ENCODE results near the gene NDUFS3.
A peak's percentile ranks its signal among the peaks of the same experiment; 100 is the strongest.

NDUFS3 gene

DNA sequence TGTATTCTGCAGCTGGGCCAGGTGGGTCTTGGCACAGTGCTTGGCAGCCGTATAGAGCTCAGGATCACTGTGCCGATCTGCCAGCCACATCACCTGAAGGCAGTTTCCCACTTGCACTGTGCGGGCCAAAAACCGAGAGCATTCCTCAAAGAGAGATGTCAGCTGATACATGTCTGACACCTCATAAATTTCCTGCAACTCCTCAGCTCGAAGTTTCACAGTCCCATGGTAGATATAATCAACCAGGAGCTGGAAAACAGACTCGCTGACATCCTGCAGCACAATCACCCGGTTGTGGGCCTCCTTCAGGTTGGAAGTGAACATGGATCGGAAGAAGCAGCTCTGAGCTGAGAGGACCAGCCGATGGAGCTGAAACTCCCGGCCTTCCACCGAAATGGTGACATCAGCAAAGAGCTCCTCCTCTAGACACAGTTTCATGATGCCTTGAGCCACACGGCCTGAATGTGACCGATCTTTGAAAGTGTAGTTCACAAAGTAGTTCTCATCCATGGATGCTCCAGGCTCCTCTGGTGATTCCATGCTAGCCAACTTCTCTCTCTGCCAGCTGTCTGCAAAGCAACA, 1.3 kb upstream of the NDUFS3 start:
- H3K9me2 ChIP-seq (replicated peaks; ENCODE audit: low read depth, low read length), result no peaks in the 10 kb centered on the region
- no peaks in the 10 kb centered on the region for H3F3A ChIP-seq (ENCODE audit: low read depth)
- H3K36me3 ChIP-seq (ENCODE audit: insufficient read depth, low read length), result peaks cover 27% of the 10 kb centered on the region; the same call in 1 of the 2 replicates
- no peaks in the 10 kb centered on the region for H3K9me3 ChIP-seq (ENCODE audit: insufficient read depth, low read depth, low read length)
- H3K4me2 ChIP-seq (ENCODE audit: low read depth, low read length, poor library complexity, severe bottlenecking), result peak overlapping the region; percentile 88
- peaks cover 43% of the 10 kb centered on the region for H3K4me1 ChIP-seq (ENCODE audit: insufficient read depth, low read length, poor library complexity, severe bottlenecking)
- peaks cover 32% of the 10 kb centered on the region for H4K20me1 ChIP-seq (ENCODE audit: insufficient read depth, low read length, poor library complexity, severe bottlenecking)
- H3K27me3 ChIP-seq (ENCODE audit: insufficient read depth, low read length, poor library complexity, severe bottlenecking), result no peaks in the 10 kb centered on the region
- H3K4me3 ChIP-seq (ENCODE audit: low read length, poor library complexity, severe bottlenecking), result peak overlapping the region; percentile 97
- peak overlapping the region; percentile 90 for H3K9ac ChIP-seq (ENCODE audit: low read depth, low read length, poor library complexity, severe bottlenecking)
- H3K79me2 ChIP-seq (ENCODE audit: insufficient read depth, low read length), result peaks cover 78% of the 10 kb centered on the region
- TF ChIP-seq, protein P1, sequence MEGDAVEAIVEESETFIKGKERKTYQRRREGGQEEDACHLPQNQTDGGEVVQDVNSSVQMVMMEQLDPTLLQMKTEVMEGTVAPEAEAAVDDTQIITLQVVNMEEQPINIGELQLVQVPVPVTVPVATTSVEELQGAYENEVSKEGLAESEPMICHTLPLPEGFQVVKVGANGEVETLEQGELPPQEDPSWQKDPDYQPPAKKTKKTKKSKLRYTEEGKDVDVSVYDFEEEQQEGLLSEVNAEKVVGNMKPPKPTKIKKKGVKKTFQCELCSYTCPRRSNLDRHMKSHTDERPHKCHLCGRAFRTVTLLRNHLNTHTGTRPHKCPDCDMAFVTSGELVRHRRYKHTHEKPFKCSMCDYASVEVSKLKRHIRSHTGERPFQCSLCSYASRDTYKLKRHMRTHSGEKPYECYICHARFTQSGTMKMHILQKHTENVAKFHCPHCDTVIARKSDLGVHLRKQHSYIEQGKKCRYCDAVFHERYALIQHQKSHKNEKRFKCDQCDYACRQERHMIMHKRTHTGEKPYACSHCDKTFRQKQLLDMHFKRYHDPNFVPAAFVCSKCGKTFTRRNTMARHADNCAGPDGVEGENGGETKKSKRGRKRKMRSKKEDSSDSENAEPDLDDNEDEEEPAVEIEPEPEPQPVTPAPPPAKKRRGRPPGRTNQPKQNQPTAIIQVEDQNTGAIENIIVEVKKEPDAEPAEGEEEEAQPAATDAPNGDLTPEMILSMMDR (conservative IDR thresholded peaks at IDR 0.05; ENCODE audit: low read length), result no peak
- TF ChIP-seq EZH2phosphoT487 (IDR thresholded peaks at IDR 0.05; ENCODE audit: borderline replicate concordance), result no peak
- no peak overlapping the region for H2AFZ ChIP-seq (ENCODE audit: low read length)

DNA sequence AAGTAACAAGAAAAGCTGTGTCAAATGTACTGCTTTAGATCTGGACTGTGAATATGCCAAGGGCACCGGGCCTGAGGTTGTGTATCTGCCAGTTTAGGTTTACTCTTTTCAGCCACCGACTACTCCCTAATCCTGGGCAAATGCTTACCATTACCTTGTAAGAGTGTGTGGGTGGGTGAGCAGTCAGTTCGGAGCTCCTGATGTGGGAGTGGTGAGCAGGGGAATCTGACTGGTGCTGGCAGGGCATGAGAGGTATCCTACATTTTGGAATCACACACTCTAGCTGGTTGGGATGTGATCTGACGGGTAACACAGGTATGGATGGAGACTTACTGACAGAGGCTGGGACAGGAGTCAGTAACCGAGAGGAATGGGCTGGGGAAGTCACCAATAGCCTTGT, 5.0 kb downstream of the NDUFS3 start:
- H3K9me3 ChIP-seq (ENCODE audit: insufficient read depth, low read depth, low read length), result no peaks in the 10 kb centered on the region
- peaks cover 76% of the 10 kb centered on the region for H3K79me2 ChIP-seq (ENCODE audit: insufficient read depth, low read length)
- no peak overlapping the region for H3K9ac ChIP-seq (ENCODE audit: low read depth, low read length, poor library complexity, severe bottlenecking)
- H3F3A ChIP-seq (ENCODE audit: low read depth), result 0 out of 2 replicates have a peak, but pooled peaks cover 4% of the 10 kb centered on the region
- H3K36me3 ChIP-seq (ENCODE audit: insufficient read depth, low read length), result peaks cover 38% of the 10 kb centered on the region; the same call in 1 of the 2 replicates
- no peaks in the 10 kb centered on the region for H3K27me3 ChIP-seq (ENCODE audit: insufficient read depth, low read length, poor library complexity, severe bottlenecking)
- peak overlapping the region; percentile 90 for H3K4me2 ChIP-seq (ENCODE audit: low read depth, low read length, poor library complexity, severe bottlenecking)
- no peak for TF ChIP-seq EZH2phosphoT487 (IDR thresholded peaks at IDR 0.05; ENCODE audit: borderline replicate concordance)
- TF ChIP-seq, protein P1 (conservative IDR thresholded peaks at IDR 0.05; ENCODE audit: low read length), result no peak
- H2AFZ ChIP-seq (ENCODE audit: low read length), result no peak overlapping the region
- peaks cover 62% of the 10 kb centered on the region for H3K4me1 ChIP-seq (ENCODE audit: insufficient read depth, low read length, poor library complexity, severe bottlenecking)
- peaks cover 15% of the 10 kb centered on the region for H4K20me1 ChIP-seq (ENCODE audit: insufficient read depth, low read length, poor library complexity, severe bottlenecking)
- no peaks in the 10 kb centered on the region for H3K9me2 ChIP-seq (replicated peaks; ENCODE audit: low read depth, low read length)
- no peak overlapping the region for H3K4me3 ChIP-seq (ENCODE audit: low read length, poor library complexity, severe bottlenecking)

DNA sequence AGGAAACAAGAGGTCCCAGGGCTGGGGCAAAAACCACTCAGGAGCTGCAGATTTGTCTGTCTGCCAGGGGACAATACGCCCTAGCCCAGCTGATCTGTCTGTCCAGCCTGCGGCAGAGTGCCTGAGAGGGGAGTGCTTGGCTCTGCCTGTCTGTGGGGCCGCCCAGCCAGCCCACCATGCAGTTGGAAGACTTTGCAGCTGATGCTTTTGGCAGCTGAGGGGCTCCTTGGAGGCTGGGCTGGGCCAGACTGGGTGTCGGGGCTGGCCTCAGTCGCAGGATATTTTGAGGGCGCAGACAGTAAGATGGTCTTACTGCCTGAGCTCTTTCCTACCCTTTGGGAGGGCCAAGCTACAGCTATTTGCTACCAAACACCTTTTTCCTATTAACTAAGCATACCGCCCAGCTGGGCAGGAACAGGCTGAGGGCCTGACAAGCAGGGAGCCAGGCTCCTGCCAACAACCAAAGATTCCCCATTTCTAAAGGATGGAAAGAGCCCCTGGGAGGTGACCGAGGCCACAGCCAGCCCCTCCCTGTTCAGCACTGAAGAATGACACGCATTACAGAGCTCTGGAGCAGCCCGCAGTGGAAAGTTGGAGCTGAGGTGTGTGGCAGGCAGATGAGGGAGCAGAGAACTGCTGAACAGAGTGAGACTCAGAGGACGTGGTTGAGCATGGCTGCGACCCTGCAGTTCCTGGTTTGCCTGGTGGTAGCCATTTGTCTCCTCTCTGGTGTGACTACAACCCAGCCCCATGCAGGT, 7.4 kb downstream of the NDUFS3 start, which contains the start of gene FAM180B:
TSS of gene FAM180B (plus strand) at position 581 of the 758 bp plus-strand sequence. CDS start at position 672, 91 bp downstream.
- TF ChIP-seq, protein P1 (conservative IDR thresholded peaks at IDR 0.05; ENCODE audit: low read length), result no peak
- TF ChIP-seq EZH2phosphoT487 (IDR thresholded peaks at IDR 0.05; ENCODE audit: borderline replicate concordance), result no peak
- Histone ChIP-seq H3K4me1 (ENCODE audit: insufficient read depth, low read length, poor library complexity, severe bottlenecking) (peaks cover 64% of the 10 kb centered on the region), H2AFZ (ENCODE audit: low read length) (no peak within 1 kb of the TSS), H3K79me2 (ENCODE audit: insufficient read depth, low read length) (peaks cover 72% of the 10 kb centered on the region), H3K4me3 (ENCODE audit: low read length, poor library complexity, severe bottlenecking) (peak within 1 kb of the TSS; percentile 60), H3K9me3 (ENCODE audit: insufficient read depth, low read depth, low read length) (no peaks in the 10 kb centered on the region), H3K9ac (ENCODE audit: low read depth, low read length, poor library complexity, severe bottlenecking) (peak within 1 kb of the TSS; percentile 65), H3K27me3 (ENCODE audit: insufficient read depth, low read length, poor library complexity, severe bottlenecking) (no peaks in the 10 kb centered on the region), H3K9me2 (replicated peaks; ENCODE audit: low read depth, low read length) (no peaks in the 10 kb centered on the region), H3F3A (ENCODE audit: low read depth) (0 out of 2 replicates have a peak, but pooled peaks cover 11% of the 10 kb centered on the region), H4K20me1 (ENCODE audit: insufficient read depth, low read length, poor library complexity, severe bottlenecking) (peaks cover 5% of the 10 kb centered on the region), H3K36me3 (ENCODE audit: insufficient read depth, low read length) (peaks cover 37% of the 10 kb centered on the region; the same call in 1 of the 2 replicates), H3K4me2 (ENCODE audit: low read depth, low read length, poor library complexity, severe bottlenecking) (peak within 1 kb of the TSS; percentile 72)
